ENCODE data around the gene MAB21L2. TPM values are rescaled to one million over a fixed set of nuclear protein-coding genes. Genes with fewer than 3 reads are reported as not detected.
"Not testable (repeated sequence)": the region's sequence is repeated elsewhere in the genome, so short reads cannot be mapped to it uniquely, and the experiment has no call there.

MAB21L2 gene
- total RNA-seq (not detected), total RNA-seq (0 reads per million in 2 donors)

GRCh38 chr4:150582146-150582872 is at the start of gene MAB21L2:
MAB21L2 (plus strand) TSS chr4:150582151; CDS start chr4:150583030, 879 bp downstream.
- no peaks in the 10 kb centered on the region for H3K9me3 ChIP-seq (ENCODE audit: control insufficient read depth, low read length, poor library complexity, severe bottlenecking)
- no peaks in the 10 kb centered on the region for H3K27me3 Mint-ChIP-seq
- no peaks in the 10 kb centered on the region for H3K4me1 Mint-ChIP-seq
- H3K27ac Mint-ChIP-seq, result no peak within 1 kb of the TSS
- H3K4me3 Mint-ChIP-seq, result peak within 1 kb of the TSS; percentile 2
- ATAC-seq (no peak), DNase-seq (no peak)
- H3K36me3 Mint-ChIP-seq (ENCODE audit: low read depth), result peaks cover 11% of the 10 kb centered on the region

GRCh38 chr4:150533673-150534072 is 48.3 kb upstream of the MAB21L2 start:
- peaks cover 3% of the 10 kb centered on the region for H3K36me3 Mint-ChIP-seq (ENCODE audit: low read depth)
- H3K27me3 Mint-ChIP-seq, result no peaks in the 10 kb centered on the region
- no peak overlapping the region for H3K4me3 Mint-ChIP-seq
- ATAC-seq (no peak), DNase-seq (no peak)
- H3K4me1 Mint-ChIP-seq, result no peaks in the 10 kb centered on the region
- no peaks in the 10 kb centered on the region for H3K9me3 ChIP-seq (ENCODE audit: control insufficient read depth, low read length, poor library complexity, severe bottlenecking)
- H3K27ac Mint-ChIP-seq, result no peak overlapping the region

GRCh38 chr4:150534818-150535217 is 47.1 kb upstream of the MAB21L2 start:
- Mint-ChIP-seq H3K4me3 (no peak overlapping the region), H3K27ac (no peak overlapping the region), H3K36me3 (ENCODE audit: low read depth) (peaks cover 4% of the 10 kb centered on the region), H3K27me3 (no peaks in the 10 kb centered on the region), H3K4me1 (no peaks in the 10 kb centered on the region)
- DNase-seq (no peak), ATAC-seq (no peak)
- no peaks in the 10 kb centered on the region for H3K9me3 ChIP-seq (ENCODE audit: control insufficient read depth, low read length, poor library complexity, severe bottlenecking)

GRCh38 chr4:150537911-150538310 is 44.0 kb upstream of the MAB21L2 start:
- not testable (repeated sequence) for H3K9me3 ChIP-seq (ENCODE audit: control insufficient read depth, low read length, poor library complexity, severe bottlenecking); DNase-seq; ATAC-seq; H3K4me1 Mint-ChIP-seq; H3K27me3 Mint-ChIP-seq; H3K27ac Mint-ChIP-seq; H3K4me3 Mint-ChIP-seq; H3K36me3 Mint-ChIP-seq (ENCODE audit: low read depth)

GRCh38 chr4:150540536-150540935 is 41.4 kb upstream of the MAB21L2 start:
- peaks cover 4% of the 10 kb centered on the region for H3K36me3 Mint-ChIP-seq (ENCODE audit: low read depth)
- no peaks in the 10 kb centered on the region for H3K9me3 ChIP-seq (ENCODE audit: control insufficient read depth, low read length, poor library complexity, severe bottlenecking)
- no peaks in the 10 kb centered on the region for H3K27me3 Mint-ChIP-seq
- peaks cover 8% of the 10 kb centered on the region for H3K4me1 Mint-ChIP-seq
- no peak overlapping the region for H3K4me3 Mint-ChIP-seq
- no peak overlapping the region for H3K27ac Mint-ChIP-seq
- DNase-seq, result no peak
- no peak for ATAC-seq

GRCh38 chr4:150540959-150541360 is 41.0 kb upstream of the MAB21L2 start:
- ATAC-seq, result no peak
- Mint-ChIP-seq H3K27me3 (no peaks in the 10 kb centered on the region), H3K4me3 (no peak overlapping the region), H3K4me1 (peaks cover 8% of the 10 kb centered on the region), H3K36me3 (ENCODE audit: low read depth) (peaks cover 4% of the 10 kb centered on the region), H3K27ac (no peak overlapping the region)
- no peaks in the 10 kb centered on the region for H3K9me3 ChIP-seq (ENCODE audit: control insufficient read depth, low read length, poor library complexity, severe bottlenecking)
- DNase-seq, result no peak

GRCh38 chr4:150541681-150542080 is 40.3 kb upstream of the MAB21L2 start:
- Mint-ChIP-seq H3K4me1 (peaks cover 8% of the 10 kb centered on the region), H3K4me3 (no peak overlapping the region), H3K27ac (no peak overlapping the region), H3K36me3 (ENCODE audit: low read depth) (peaks cover 4% of the 10 kb centered on the region), H3K27me3 (no peaks in the 10 kb centered on the region)
- ATAC-seq, result no peak
- H3K9me3 ChIP-seq (ENCODE audit: control insufficient read depth, low read length, poor library complexity, severe bottlenecking), result no peaks in the 10 kb centered on the region
- DNase-seq, result no peak

- H3K27ac Mint-ChIP-seq, result no peak overlapping the region
Measured at GRCh38 chr4:150543042-150543441, 38.9 kb upstream of the MAB21L2 start.

GRCh38 chr4:150546286-150546685 is 35.7 kb upstream of the MAB21L2 start:
- Mint-ChIP-seq H3K36me3 (ENCODE audit: low read depth) (peaks cover 2% of the 10 kb centered on the region), H3K4me1 (peaks cover 13% of the 10 kb centered on the region), H3K27ac (no peak overlapping the region), H3K4me3 (no peak overlapping the region), H3K27me3 (no peaks in the 10 kb centered on the region)
- H3K9me3 ChIP-seq (ENCODE audit: control insufficient read depth, low read length, poor library complexity, severe bottlenecking), result no peaks in the 10 kb centered on the region
- ATAC-seq, result no peak
- no peak for DNase-seq

More at GRCh38 chr4:150543042-150543441, 38.9 kb upstream of the MAB21L2 start:
- Mint-ChIP-seq H3K27me3 (no peaks in the 10 kb centered on the region), H3K4me3 (no peak overlapping the region), H3K36me3 (ENCODE audit: low read depth) (peaks cover 4% of the 10 kb centered on the region), H3K4me1 (peaks cover 11% of the 10 kb centered on the region)
- ATAC-seq (no peak), DNase-seq (no peak)
- no peaks in the 10 kb centered on the region for H3K9me3 ChIP-seq (ENCODE audit: control insufficient read depth, low read length, poor library complexity, severe bottlenecking)

- ATAC-seq (no peak), DNase-seq (no peak)
- peaks cover 4% of the 10 kb centered on the region for H3K36me3 Mint-ChIP-seq (ENCODE audit: low read depth)
- H3K4me1 Mint-ChIP-seq, result peaks cover 13% of the 10 kb centered on the region
- H3K27ac Mint-ChIP-seq, result no peak overlapping the region
- no peak overlapping the region for H3K4me3 Mint-ChIP-seq
- H3K9me3 ChIP-seq (ENCODE audit: control insufficient read depth, low read length, poor library complexity, severe bottlenecking), result no peaks in the 10 kb centered on the region
- H3K27me3 Mint-ChIP-seq, result no peaks in the 10 kb centered on the region
Measured at GRCh38 chr4:150547154-150547838, 34.7 kb upstream of the MAB21L2 start.

- not testable (repeated sequence) for H3K36me3 Mint-ChIP-seq (ENCODE audit: low read depth); H3K4me1 Mint-ChIP-seq; ATAC-seq; H3K27me3 Mint-ChIP-seq; H3K4me3 Mint-ChIP-seq; H3K27ac Mint-ChIP-seq; DNase-seq; H3K9me3 ChIP-seq (ENCODE audit: control insufficient read depth, low read length, poor library complexity, severe bottlenecking)
Measured at GRCh38 chr4:150557811-150558210, 24.1 kb upstream of the MAB21L2 start.

- no peak for DNase-seq
- H3K27me3 Mint-ChIP-seq, result no peaks in the 10 kb centered on the region
- no peak for ATAC-seq
- H3K4me1 Mint-ChIP-seq, result peaks cover 5% of the 10 kb centered on the region
- no peaks in the 10 kb centered on the region for H3K9me3 ChIP-seq (ENCODE audit: control insufficient read depth, low read length, poor library complexity, severe bottlenecking)
- no peak overlapping the region for H3K27ac Mint-ChIP-seq
- no peak overlapping the region for H3K4me3 Mint-ChIP-seq
- peaks cover 6% of the 10 kb centered on the region for H3K36me3 Mint-ChIP-seq (ENCODE audit: low read depth)
Measured at GRCh38 chr4:150561143-150561737, 20.7 kb upstream of the MAB21L2 start.

- Mint-ChIP-seq H3K36me3 (ENCODE audit: low read depth) (peaks cover 8% of the 10 kb centered on the region), H3K27me3 (no peaks in the 10 kb centered on the region), H3K4me1 (peaks cover 3% of the 10 kb centered on the region), H3K27ac (no peak overlapping the region), H3K4me3 (no peak overlapping the region)
- DNase-seq (no peak), ATAC-seq (no peak)
- H3K9me3 ChIP-seq (ENCODE audit: control insufficient read depth, low read length, poor library complexity, severe bottlenecking), result no peaks in the 10 kb centered on the region
Measured at GRCh38 chr4:150562250-150562649, 19.7 kb upstream of the MAB21L2 start.

Measured in T-helper 17 cell (primary cell).